Fibroblast of mammary gland (primary cell): Measurements from ENCODE around the gene SAXO1.
"Not testable (repeated sequence)": the region's sequence is repeated elsewhere in the genome, so short reads cannot be mapped to it uniquely, and the experiment has no call there.

Source experiments
- DNase-seq: peaks from one replicate; pipeline ENCODE4 v3.0.0-alpha.2; 2010; ENCODE audit warnings: low read depth
- H3K4me3 ChIP-seq: 2 replicates; pipeline ENCODE4 v1.5.1; 2011; ENCODE audit warnings: low read depth, mild to moderate bottlenecking, low read length, moderate library complexity; ENCODE audit not compliant: control insufficient read depth
- TF ChIP-seq, protein P1 (sequence below): conservative IDR thresholded peaks from 2 replicates; pipeline ENCODE4 v1.5.1; 2011; ENCODE audit warnings: low read depth, low read length, inconsistent platforms; ENCODE audit not compliant: control insufficient read depth, insufficient read depth

The SAXO1 gene

DNA sequence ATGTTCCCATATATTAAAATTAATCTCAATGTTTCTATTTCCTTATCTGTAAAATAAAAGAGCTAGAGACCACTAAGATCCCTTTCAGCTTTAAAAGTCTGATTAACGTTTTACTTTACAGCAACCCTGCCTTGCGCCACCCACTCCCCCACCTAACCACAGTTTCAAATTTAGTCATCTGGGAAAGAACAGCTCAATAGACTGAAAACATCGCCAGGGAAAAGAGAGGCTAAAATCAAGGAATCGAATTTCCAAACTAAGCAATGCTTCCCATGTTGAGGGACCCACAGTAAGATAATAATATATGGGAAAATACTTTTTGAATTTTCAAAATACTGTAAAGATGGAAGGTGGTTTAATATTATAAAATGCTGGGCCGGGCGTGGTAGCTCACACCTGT is 6.6 kb downstream of the SAXO1 start:
- no peak overlapping the region for H3K4me3 ChIP-seq
- no peak for DNase-seq
- TF ChIP-seq, protein P1, sequence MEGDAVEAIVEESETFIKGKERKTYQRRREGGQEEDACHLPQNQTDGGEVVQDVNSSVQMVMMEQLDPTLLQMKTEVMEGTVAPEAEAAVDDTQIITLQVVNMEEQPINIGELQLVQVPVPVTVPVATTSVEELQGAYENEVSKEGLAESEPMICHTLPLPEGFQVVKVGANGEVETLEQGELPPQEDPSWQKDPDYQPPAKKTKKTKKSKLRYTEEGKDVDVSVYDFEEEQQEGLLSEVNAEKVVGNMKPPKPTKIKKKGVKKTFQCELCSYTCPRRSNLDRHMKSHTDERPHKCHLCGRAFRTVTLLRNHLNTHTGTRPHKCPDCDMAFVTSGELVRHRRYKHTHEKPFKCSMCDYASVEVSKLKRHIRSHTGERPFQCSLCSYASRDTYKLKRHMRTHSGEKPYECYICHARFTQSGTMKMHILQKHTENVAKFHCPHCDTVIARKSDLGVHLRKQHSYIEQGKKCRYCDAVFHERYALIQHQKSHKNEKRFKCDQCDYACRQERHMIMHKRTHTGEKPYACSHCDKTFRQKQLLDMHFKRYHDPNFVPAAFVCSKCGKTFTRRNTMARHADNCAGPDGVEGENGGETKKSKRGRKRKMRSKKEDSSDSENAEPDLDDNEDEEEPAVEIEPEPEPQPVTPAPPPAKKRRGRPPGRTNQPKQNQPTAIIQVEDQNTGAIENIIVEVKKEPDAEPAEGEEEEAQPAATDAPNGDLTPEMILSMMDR, result no peak

DNA sequence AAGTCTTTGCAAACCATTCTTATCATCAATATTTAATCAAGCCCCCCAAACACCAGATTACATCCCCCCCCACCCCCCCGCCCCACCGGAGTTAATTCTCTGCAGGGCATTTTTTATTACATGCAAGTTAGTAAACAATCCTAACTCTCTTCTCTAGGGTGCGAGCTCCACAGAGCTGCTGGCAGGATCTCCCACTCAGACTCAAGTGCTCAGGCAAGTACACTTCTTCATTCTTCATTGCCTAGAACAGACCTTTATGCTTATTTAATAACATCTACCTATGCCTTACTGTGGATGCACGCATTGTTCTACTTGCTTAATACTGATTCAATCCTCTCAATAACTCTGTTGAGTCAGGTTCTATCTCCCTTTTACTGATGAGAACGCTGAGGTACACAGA is 9.9 kb downstream of the SAXO1 start:
- no peak overlapping the region for H3K4me3 ChIP-seq
- TF ChIP-seq, protein P1, result no peak
- no peak for DNase-seq

DNA sequence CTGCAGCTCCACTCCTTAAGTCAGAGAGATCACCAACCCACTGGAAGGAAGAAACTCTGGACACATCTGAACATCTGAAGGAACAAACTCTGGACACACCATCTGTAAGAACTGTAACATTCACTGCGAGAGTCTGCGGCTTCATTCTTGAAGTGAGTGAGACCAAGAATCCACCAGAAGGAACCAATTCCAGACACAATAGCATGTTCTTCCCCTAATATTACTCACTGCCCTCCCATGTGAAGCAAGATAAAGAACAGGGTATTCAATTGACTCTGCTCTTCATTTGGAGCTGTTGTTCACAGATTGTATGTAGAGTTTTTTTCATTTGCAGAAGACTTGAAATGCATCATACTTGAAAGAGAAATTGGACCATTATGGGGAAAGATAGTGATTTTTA is 10.8 kb downstream of the SAXO1 start:
- DNase-seq, result no peak
- no peak overlapping the region for H3K4me3 ChIP-seq
- TF ChIP-seq, protein P1, result no peak

DNA sequence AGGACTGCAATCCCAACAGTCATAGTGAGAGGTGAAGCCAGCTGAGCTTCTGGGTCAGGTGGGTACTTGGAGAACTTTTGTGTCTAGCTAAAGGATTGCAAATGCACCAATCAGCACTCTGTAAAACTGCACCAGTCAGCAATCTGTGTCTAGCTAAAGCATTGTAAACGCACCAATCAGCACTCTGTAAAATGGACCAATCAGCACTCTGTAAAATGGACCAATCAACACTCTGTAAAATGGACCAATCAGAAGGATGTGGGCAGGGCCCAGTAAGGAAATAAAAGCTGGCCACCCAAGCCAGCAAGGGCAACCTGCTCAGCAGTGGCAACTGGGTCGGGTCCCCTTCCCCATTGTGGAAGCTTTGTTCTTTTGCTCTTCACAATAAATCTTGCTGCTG is 11.4 kb downstream of the SAXO1 start:
- not testable (repeated sequence) for H3K4me3 ChIP-seq, DNase-seq

DNA sequence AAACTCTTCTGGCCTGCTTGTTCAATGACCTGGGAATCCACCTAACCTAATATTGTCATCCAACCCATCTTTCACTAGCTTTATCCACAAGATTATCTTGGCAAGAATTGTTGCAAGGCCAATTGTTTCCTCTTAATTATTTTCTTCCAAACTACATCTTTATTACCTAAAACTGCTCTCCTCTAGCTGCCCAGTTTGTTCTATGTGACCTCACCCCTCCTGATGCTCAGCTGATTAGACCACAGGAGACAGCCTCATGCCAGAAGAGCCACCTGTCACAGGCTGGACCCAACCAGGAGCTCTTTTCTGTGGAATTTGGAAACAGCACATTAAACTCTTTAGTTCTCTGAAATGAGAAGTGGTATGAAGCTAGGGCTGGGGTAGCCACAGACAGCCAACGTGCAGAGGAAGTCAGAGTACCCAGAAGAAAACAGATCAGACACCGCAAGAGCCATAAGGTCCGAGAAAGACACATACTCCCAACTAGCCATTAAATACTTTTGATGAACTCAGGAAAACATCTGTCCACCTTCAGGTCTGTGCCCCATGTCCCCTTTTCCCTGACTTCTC is 12.0 kb downstream of the SAXO1 start:
- no peak for DNase-seq
- no peak overlapping the region for H3K4me3 ChIP-seq
- TF ChIP-seq, protein P1, result no peak

DNA sequence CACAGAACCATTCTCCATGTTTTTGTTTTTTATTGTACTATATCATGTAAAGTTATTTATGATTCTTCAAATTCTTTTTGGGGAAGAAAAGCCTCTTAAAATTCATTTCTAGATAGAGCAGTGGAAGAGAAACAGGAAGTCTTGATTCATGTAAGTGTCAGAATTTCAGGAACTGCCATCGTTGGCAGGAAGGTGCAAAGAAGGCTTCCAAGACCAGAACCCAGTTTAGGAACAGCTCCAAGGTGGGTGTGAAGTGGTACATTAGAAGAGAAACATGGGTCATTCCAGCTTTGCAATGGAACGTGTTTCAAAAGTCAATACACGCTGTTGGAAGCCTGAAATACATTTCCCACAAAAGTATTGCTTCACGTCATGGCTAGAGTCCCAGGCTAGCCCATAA is 14.8 kb downstream of the SAXO1 start:
- TF ChIP-seq, protein P1, result no peak
- no peak overlapping the region for H3K4me3 ChIP-seq
- no peak for DNase-seq

DNA sequence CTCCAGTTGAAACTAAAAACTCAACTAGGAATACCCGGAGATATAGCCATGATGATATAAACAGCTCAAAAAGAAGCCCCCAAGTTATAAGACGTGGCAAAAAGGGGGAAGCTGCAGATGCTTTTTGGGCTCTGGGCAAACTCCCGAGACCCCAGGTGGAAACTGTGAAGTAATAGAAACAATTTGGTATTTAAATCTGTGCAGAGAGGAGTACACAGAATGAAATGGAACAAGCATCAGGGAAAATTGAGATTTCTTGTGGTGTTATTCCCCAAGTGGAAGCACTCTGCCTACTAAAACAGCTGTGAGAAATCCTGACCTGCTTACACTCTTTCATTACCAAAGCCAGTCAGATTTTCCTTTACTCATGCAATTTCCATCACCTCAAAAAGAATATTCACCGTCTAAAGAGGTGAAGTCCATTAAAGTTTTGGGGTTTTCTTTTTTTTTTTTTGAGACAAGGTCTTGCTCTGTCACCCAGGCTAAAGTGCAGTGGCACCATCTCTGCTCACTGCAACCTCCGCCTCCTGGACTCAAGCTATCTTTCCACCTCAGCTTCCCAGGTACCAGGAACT is 23.5 kb downstream of the SAXO1 start:
- no peak overlapping the region for H3K4me3 ChIP-seq
- no peak for DNase-seq
- TF ChIP-seq, protein P1, result no peak
